ENCODE results near the gene FAM3C.

DNA sequence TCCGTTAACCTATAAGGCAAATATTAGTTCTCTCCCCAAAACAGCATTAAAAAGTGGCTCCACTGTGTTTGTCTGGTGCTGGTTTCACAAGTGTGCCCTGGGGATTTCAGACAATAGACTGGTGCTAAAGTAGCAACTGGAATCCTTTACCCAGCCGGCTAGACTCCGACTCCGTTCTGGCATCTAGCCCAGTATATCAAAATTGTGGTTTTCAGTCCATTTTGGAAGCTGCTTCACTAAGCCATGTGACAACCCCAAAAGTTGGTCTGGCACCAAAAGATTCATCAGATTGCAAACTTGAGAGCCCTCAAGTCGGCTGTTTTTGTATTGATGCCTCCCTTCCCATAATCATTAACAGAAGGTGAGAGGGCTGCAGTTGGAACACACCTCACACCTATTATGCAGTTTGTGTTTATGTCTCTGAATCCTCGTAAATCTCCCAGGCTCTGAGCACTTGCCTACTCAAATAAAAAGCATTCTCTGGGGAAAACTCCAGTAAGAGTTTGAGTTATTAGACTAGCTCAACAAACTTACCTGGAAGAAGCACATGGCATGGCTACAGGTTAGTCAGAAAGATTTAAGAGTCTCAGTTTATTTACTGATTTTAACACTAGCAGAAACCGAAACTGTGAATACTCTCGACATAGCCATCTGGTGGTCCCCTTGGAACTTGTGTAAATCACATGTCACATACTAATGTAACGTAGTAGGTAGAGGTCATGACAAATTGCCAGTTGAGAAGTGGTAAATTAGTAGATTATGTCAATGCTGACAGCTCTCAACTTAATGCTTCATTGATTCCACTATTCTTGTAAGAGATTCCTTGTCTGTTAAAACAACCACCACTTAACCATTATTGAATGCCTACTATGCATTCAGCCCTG lies 82.1 kb downstream of the FAM3C start:
- TF ChIP-seq CTCF (IDR thresholded peaks at IDR 0.05) (no peak), POLR2A (IDR thresholded peaks at IDR 0.05) (no peak), EP300 (IDR thresholded peaks at IDR 0.05) (no peak)
